ENCODE results near the gene NGDN.

- TF ChIP-seq, protein P1, sequence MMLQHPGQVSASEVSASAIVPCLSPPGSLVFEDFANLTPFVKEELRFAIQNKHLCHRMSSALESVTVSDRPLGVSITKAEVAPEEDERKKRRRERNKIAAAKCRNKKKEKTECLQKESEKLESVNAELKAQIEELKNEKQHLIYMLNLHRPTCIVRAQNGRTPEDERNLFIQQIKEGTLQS (IDR thresholded peaks at IDR 0.05) = no peak
- TF ChIP-seq SP1 (IDR thresholded peaks at IDR 0.05; ENCODE audit: low read depth) (no peak), ZFX (IDR thresholded peaks at IDR 0.05) (no peak), ZNF274 (IDR thresholded peaks at IDR 0.05; ENCODE audit: low read depth, low read length) (no peak), CEBPB (IDR thresholded peaks at IDR 0.05; ENCODE audit: low read depth) (no peak), POLR2A (IDR thresholded peaks at IDR 0.05; ENCODE audit: borderline replicate concordance, extremely low read depth, insufficient read depth, insufficient read length) (no peak), FOSL1 (IDR thresholded peaks at IDR 0.05; ENCODE audit: low read depth) (no peak), EZH2 (IDR thresholded peaks at IDR 0.05) (no peak), ZBTB33 (IDR thresholded peaks at IDR 0.05; ENCODE audit: extremely low read depth, insufficient replicate concordance, low read length) (no peak), RAD21 (IDR thresholded peaks at IDR 0.05; ENCODE audit: low read depth) (no peak)
- TF ChIP-seq, protein P2, sequence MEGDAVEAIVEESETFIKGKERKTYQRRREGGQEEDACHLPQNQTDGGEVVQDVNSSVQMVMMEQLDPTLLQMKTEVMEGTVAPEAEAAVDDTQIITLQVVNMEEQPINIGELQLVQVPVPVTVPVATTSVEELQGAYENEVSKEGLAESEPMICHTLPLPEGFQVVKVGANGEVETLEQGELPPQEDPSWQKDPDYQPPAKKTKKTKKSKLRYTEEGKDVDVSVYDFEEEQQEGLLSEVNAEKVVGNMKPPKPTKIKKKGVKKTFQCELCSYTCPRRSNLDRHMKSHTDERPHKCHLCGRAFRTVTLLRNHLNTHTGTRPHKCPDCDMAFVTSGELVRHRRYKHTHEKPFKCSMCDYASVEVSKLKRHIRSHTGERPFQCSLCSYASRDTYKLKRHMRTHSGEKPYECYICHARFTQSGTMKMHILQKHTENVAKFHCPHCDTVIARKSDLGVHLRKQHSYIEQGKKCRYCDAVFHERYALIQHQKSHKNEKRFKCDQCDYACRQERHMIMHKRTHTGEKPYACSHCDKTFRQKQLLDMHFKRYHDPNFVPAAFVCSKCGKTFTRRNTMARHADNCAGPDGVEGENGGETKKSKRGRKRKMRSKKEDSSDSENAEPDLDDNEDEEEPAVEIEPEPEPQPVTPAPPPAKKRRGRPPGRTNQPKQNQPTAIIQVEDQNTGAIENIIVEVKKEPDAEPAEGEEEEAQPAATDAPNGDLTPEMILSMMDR (IDR thresholded peaks at IDR 0.05 in 2 of 3, conservative IDR thresholded peaks at IDR 0.05 in 1 of 3; ENCODE audit: borderline replicate concordance in 1 of 3, insufficient read depth in 1 of 3, low read depth in 2 of 3, low read length in 2 of 3) = no peak
- TF ChIP-seq, protein P3, sequence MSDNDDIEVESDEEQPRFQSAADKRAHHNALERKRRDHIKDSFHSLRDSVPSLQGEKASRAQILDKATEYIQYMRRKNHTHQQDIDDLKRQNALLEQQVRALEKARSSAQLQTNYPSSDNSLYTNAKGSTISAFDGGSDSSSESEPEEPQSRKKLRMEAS (IDR thresholded peaks at IDR 0.05) = no peak
These were observed 24.7 kb downstream of the NGDN start for GRCh38 chr14:23494223-23494622.

All from HCT116 (cell line).